Adrenal gland (tissue), 5 donors: Measurements from ENCODE around the gene NDC80.

Experiments
- POLR2A ChIP-seq, 2 donors: fragments of 450-650 bp; IDR thresholded peaks; one replicate each; pipeline ENCODE4 v1.6.1; 2017; ENCODE audit warnings: antibody characterized with exemption in 2 of 2, mild to moderate bottlenecking in 2 of 2, moderate library complexity in 1 of 2
- TF ChIP-seq, protein P1 (sequence below), 6 experiments: fragments of 450-650 bp in 4 of 6; fragments of 200-600 bp in 2 of 6; sonication (generic) in 1 of 6; IDR thresholded peaks; 1 replicate in 5 of 6; 2 replicates in 1 of 6; pipeline versions ENCODE4 v1.5.1 to v1.8.0; 2016 to 2021; ENCODE audit warnings: antibody characterized with exemption in 6 of 6, mild to moderate bottlenecking in 2 of 6, moderate library complexity in 1 of 6
- donor health status: DM: no; HTN: no; CAD: no.

DNA sequence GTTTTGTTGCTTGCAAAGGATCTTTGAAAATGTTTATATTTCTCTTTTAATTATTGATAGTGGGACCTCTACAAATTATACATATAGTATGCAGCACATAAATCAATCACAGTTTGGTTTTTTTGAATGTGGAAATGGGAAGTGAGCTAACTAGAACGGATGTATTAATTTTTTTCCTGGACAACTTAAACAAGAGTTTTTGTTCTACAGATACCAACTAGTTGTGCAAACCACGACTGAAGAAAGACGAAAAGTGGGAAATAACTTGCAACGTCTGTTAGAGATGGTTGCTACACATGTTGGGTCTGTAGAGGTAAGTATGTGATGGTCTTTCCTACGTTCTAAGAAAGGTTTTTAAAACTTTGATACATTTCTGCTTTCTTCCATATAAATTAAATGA, 39.2 kb downstream of the NDC80 start:
- TF ChIP-seq POLR2A (IDR thresholded peaks at IDR 0.05): no peak
- TF ChIP-seq, protein P1, sequence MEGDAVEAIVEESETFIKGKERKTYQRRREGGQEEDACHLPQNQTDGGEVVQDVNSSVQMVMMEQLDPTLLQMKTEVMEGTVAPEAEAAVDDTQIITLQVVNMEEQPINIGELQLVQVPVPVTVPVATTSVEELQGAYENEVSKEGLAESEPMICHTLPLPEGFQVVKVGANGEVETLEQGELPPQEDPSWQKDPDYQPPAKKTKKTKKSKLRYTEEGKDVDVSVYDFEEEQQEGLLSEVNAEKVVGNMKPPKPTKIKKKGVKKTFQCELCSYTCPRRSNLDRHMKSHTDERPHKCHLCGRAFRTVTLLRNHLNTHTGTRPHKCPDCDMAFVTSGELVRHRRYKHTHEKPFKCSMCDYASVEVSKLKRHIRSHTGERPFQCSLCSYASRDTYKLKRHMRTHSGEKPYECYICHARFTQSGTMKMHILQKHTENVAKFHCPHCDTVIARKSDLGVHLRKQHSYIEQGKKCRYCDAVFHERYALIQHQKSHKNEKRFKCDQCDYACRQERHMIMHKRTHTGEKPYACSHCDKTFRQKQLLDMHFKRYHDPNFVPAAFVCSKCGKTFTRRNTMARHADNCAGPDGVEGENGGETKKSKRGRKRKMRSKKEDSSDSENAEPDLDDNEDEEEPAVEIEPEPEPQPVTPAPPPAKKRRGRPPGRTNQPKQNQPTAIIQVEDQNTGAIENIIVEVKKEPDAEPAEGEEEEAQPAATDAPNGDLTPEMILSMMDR (IDR thresholded peaks at IDR 0.05): no peak
